Liver (tissue), 9 donors: Measurements from ENCODE around the gene DUSP10. TPM values are rescaled to one million over a fixed set of nuclear protein-coding genes. Genes with fewer than 3 reads are reported as not detected.

Source experiments
- DNase-seq: peaks from one replicate; pipeline ENCODE4 v3.0.0-alpha.2; 2017; ENCODE audit warnings: low spot score
- H3K27ac ChIP-seq, 2 donors: one replicate each; pipeline ENCODE4 v1.7.0; 2013; ENCODE audit warnings: inconsistent platforms in 2 of 2, low read length in 2 of 2, control low read depth in 1 of 2, low read depth in 1 of 2, mild to moderate bottlenecking in 1 of 2
- H3K27me3 ChIP-seq, 4 donors: one replicate each; pipeline versions ENCODE4 v1.6.1 to v1.7.0; 2013; ENCODE audit warnings: low read length in 3 of 4, inconsistent platforms in 1 of 4, mild to moderate bottlenecking in 1 of 4, moderate library complexity in 1 of 4; ENCODE audit not compliant: control insufficient read depth in 4 of 4, insufficient read depth in 4 of 4
- H3K36me3 ChIP-seq, 4 donors: one replicate each; pipeline versions ENCODE4 v1.6.1 to v1.7.0; 2013; ENCODE audit warnings: low read length in 3 of 4, mild to moderate bottlenecking in 3 of 4, low read depth in 1 of 4, moderate library complexity in 1 of 4; ENCODE audit not compliant: control insufficient read depth in 4 of 4, insufficient read depth in 3 of 4
- H3K4me1 ChIP-seq, 4 donors: one replicate each; pipeline versions ENCODE4 v1.6.1 to v1.7.0; 2013; ENCODE audit warnings: low read length in 3 of 4, mild to moderate bottlenecking in 3 of 4, moderate library complexity in 1 of 4; ENCODE audit not compliant: control insufficient read depth in 4 of 4, insufficient read depth in 4 of 4
- H3K4me3 ChIP-seq, 3 donors: one replicate each; pipeline versions ENCODE4 v1.6.1 to v1.7.0; 2013; ENCODE audit warnings: low read length in 3 of 3, control low read depth in 1 of 3, low read depth in 1 of 3, mild to moderate bottlenecking in 1 of 3
- H3K9ac ChIP-seq, 2 donors: one replicate each; pipeline ENCODE4 v1.7.0; 2013; ENCODE audit warnings: low read length in 2 of 2, mild to moderate bottlenecking in 2 of 2, moderate library complexity in 2 of 2, control low read depth in 1 of 2, low read depth in 1 of 2
- H3K9me3 ChIP-seq, 4 donors: one replicate each; pipeline versions ENCODE4 v1.6.1 to v1.7.0; 2013; ENCODE audit warnings: low read length in 3 of 4; ENCODE audit not compliant: control insufficient read depth in 4 of 4
- ATF3 ChIP-seq: IDR thresholded peaks from 2 replicates; pipeline ENCODE4 v1.6.1; 2016; ENCODE audit warnings: antibody characterized with exemption
- CTCF ChIP-seq: fragments of 150-350 bp; IDR thresholded peaks from 2 replicates; pipeline ENCODE4 v1.5.1; 2017; ENCODE audit warnings: improper control_type of control experiment, low read depth, low read length; ENCODE audit not compliant: missing input control
- EGR1 ChIP-seq, 2 donors: IDR thresholded peaks; 2 replicates each; pipeline ENCODE4 v1.6.1; 2016 to 2018; ENCODE audit warnings: antibody characterized with exemption in 2 of 2, low read depth in 2 of 2
- FOXA1 ChIP-seq: IDR thresholded peaks from 2 replicates; pipeline ENCODE4 v1.6.1; 2016; ENCODE audit warnings: antibody characterized with exemption
- FOXA2 ChIP-seq: IDR thresholded peaks from 2 replicates; pipeline ENCODE4 v1.6.1; 2016; ENCODE audit warnings: antibody characterized with exemption
- GABPA ChIP-seq, 2 donors: IDR thresholded peaks in 1 of 2; conservative IDR thresholded peaks in 1 of 2; 2 replicates each; pipeline ENCODE4 v1.6.1; 2016; ENCODE audit warnings: antibody characterized with exemption in 2 of 2, mild to moderate bottlenecking in 1 of 2, moderate library complexity in 1 of 2
- HNF4A ChIP-seq, 2 donors: conservative IDR thresholded peaks; 2 replicates each; pipeline ENCODE4 v1.6.1; 2016; ENCODE audit warnings: antibody characterized with exemption in 2 of 2, mild to moderate bottlenecking in 2 of 2
- HNF4G ChIP-seq: IDR thresholded peaks from 2 replicates; pipeline ENCODE4 v1.6.1; 2016; ENCODE audit warnings: antibody characterized with exemption
- JUND ChIP-seq, 2 donors: IDR thresholded peaks; 2 replicates each; pipeline ENCODE4 v1.6.1; 2016; ENCODE audit warnings: antibody characterized with exemption in 2 of 2
- MAX ChIP-seq: IDR thresholded peaks from 2 replicates; pipeline ENCODE4 v1.6.1; 2016; ENCODE audit warnings: antibody characterized with exemption
- NR2F2 ChIP-seq: IDR thresholded peaks from 2 replicates; pipeline ENCODE4 v1.6.1; 2016; ENCODE audit warnings: antibody characterized with exemption
- RAD21 ChIP-seq, 2 donors: IDR thresholded peaks; 2 replicates each; pipeline ENCODE4 v1.6.1; 2016; ENCODE audit warnings: antibody characterized with exemption in 2 of 2, mild to moderate bottlenecking in 2 of 2
- REST ChIP-seq: IDR thresholded peaks from 2 replicates; pipeline ENCODE4 v1.6.1; 2016; ENCODE audit warnings: antibody characterized with exemption, mild to moderate bottlenecking
- RXRA ChIP-seq, 2 donors: IDR thresholded peaks; 2 replicates each; pipeline ENCODE4 v1.6.1; 2017 to 2018; ENCODE audit warnings: antibody characterized with exemption in 2 of 2, mild to moderate bottlenecking in 1 of 2
- SP1 ChIP-seq: IDR thresholded peaks from 2 replicates; pipeline ENCODE4 v1.6.1; 2018; ENCODE audit warnings: antibody characterized with exemption, mild to moderate bottlenecking
- TAF1 ChIP-seq: conservative IDR thresholded peaks from 2 replicates; pipeline ENCODE4 v1.6.1; 2016; ENCODE audit warnings: antibody characterized with exemption, mild to moderate bottlenecking
- YY1 ChIP-seq: IDR thresholded peaks from 2 replicates; pipeline ENCODE4 v1.6.1; 2016; ENCODE audit warnings: antibody characterized with exemption, mild to moderate bottlenecking
- ZBTB33 ChIP-seq: IDR thresholded peaks from 2 replicates; pipeline ENCODE4 v1.6.1; 2016; ENCODE audit warnings: antibody characterized with exemption
- WGBS: extraction: QIAGEN DNeasy Blood & Tissue Kit; methylation state at CpG from one replicate; pipeline ENCODE4 v1.1.7; 2013; 5-methylcytosine and 5-hydroxymethylcytosine counted together
- polyA plus RNA-seq, 2 donors: library from polyadenylated mRNA; stranded (reverse) in 1 of 2; unstranded in 1 of 2; fragments of 200-250 nt in 1 of 2; fragments of >200 nt in 1 of 2; fragmentation: Nextera tagmentation in 1 of 2; extraction: Ambion mirVana in 1 of 2; gene quantifications; one replicate each; pipeline versions ENCODE4 v1.2.1 to v1.2.3, GENCODE V29; 2013 to 2015
- total RNA-seq, 2 donors: library from RNA; depleted of rRNA; stranded (reverse); fragments of >200 nt; gene quantifications; one replicate each; pipeline ENCODE4 v1.2.3, GENCODE V29; 2014
- donor health status: healthy.
- donor health status: healthy.
- donor health status: healthy.
- donor health status: healthy.
- donor health status: healthy.

DUSP10 gene
- total and polyA plus RNA-seq, 4 donors = 6.7 to 15.4 (median 10.7) TPM

- Histone ChIP-seq H3K27me3 (no peaks in the 10 kb centered on the region), H3K9me3 (no peaks in the 10 kb centered on the region), H3K27ac (no peak overlapping the region), H3K4me1 (peaks cover 11 to 60% (median 45%) of the 10 kb centered on the region in 4 donors), H3K36me3 (peaks cover 0 to 26% (median 5%) of the 10 kb centered on the region in 4 donors), H3K4me3 (no peak overlapping the region), H3K9ac (no peak overlapping the region)
- TF ChIP-seq REST (no peak), ZBTB33 (no peak), RXRA (IDR thresholded peaks at IDR 0.05) (no peak)
- DNase-seq = no peak
Observed at GRCh38 chr1:221732052-221732451, 9.8 kb downstream of the DUSP10 start.

GRCh38 chr1:221729771-221730330 is 12.0 kb downstream of the DUSP10 start:
- no peak for DNase-seq
- H3K9me3 ChIP-seq = no peaks in the 10 kb centered on the region
- no peak overlapping the region for H3K27ac ChIP-seq
- WGBS = 85% methylated on average over 6 of the region's 6 CpGs
- peaks cover 9 to 55% (median 40%) of the 10 kb centered on the region in 4 donors for H3K4me1 ChIP-seq
- H3K4me3 ChIP-seq = no peak overlapping the region
- no peak for TF ChIP-seq SP1
- TF ChIP-seq YY1 = no peak
- no peak for TF ChIP-seq CTCF
- TF ChIP-seq FOXA1 = no peak
- TF ChIP-seq RXRA (IDR thresholded peaks at IDR 0.05) = no peak
- no peak for TF ChIP-seq REST
- TF ChIP-seq FOXA2 = no peak
- no peak for TF ChIP-seq GABPA (IDR thresholded peaks at IDR 0.05 in 1 of 2, conservative IDR thresholded peaks at IDR 0.05 in 1 of 2)
- TF ChIP-seq NR2F2 = no peak
- TF ChIP-seq HNF4A (conservative IDR thresholded peaks at IDR 0.05) = no peak
- no peak for TF ChIP-seq TAF1
- no peak for TF ChIP-seq ZBTB33
- no peak for TF ChIP-seq HNF4G
- no peak for TF ChIP-seq ATF3
- TF ChIP-seq RAD21 (IDR thresholded peaks at IDR 0.05) = no peak
- no peak for TF ChIP-seq MAX
- no peak for TF ChIP-seq EGR1 (IDR thresholded peaks at IDR 0.05; ENCODE audit: low read depth in 2 of 2)
- no peak for TF ChIP-seq JUND (IDR thresholded peaks at IDR 0.05)
- H3K27me3 ChIP-seq = no peaks in the 10 kb centered on the region
- peaks cover 0 to 23% (median 3%) of the 10 kb centered on the region in 4 donors for H3K36me3 ChIP-seq
- no peak overlapping the region for H3K9ac ChIP-seq
